ENCODE measurements around the gene CRBN. TPM values are rescaled to one million over a fixed set of nuclear protein-coding genes. Genes with fewer than 3 reads are reported as not detected.
A peak's percentile ranks its signal among the peaks of the same experiment; 100 is the strongest.

CRBN gene
- total RNA-seq, 1 experiment from 2014 or later, result 34.9 TPM

GRCh38 chr3:3199306-3199705, 19.8 kb upstream of the CRBN start:
- Histone ChIP-seq H4K20me1 (ENCODE audit: insufficient read depth) (no peaks in the 10 kb centered on the region), H3K36me3 (ENCODE audit: low read depth) (no peaks in the 10 kb centered on the region), H3F3A (ENCODE audit: insufficient read depth, low read depth) (no peaks in the 10 kb centered on the region), H3K4me1 (replicated peaks; ENCODE audit: insufficient read depth) (no peaks in the 10 kb centered on the region), H3K9me3 (ENCODE audit: insufficient read depth, low read depth) (no peaks in the 10 kb centered on the region), H3K27ac (no peak overlapping the region), H3K79me2 (ENCODE audit: low read depth) (no peaks in the 10 kb centered on the region), H3K9me2 (ENCODE audit: insufficient read depth) (no peaks in the 10 kb centered on the region), H3K27me3 (ENCODE audit: insufficient read depth, low read depth) (no peaks in the 10 kb centered on the region), H3K4me2 (no peak overlapping the region), H3K4me3 (no peak overlapping the region), H2AFZ (no peak overlapping the region)
- CTCF ChIA-PET, result no interaction called here
- POLR2A ChIA-PET (ENCODE audit: unreplicated experiment), result no interaction called here
- intact Hi-C loops (cut with micrococcal nuclease; ENCODE audit: unreplicated experiment), result no loop called here
- no TSS peak for BruUV-seq (replicated peaks)
- no peak for DNase-seq
- TF ChIP-seq EZH2 (IDR thresholded peaks at IDR 0.05; ENCODE audit: low read depth), result no peak
- TF ChIP-seq CTCF (conservative IDR thresholded peaks at IDR 0.05), result no peak

GRCh38 chr3:3196148-3196861, 16.8 kb upstream of the CRBN start:
- Histone ChIP-seq H3K4me1 (replicated peaks; ENCODE audit: insufficient read depth) (no peaks in the 10 kb centered on the region), H3K79me2 (ENCODE audit: low read depth) (no peaks in the 10 kb centered on the region), H3K4me3 (no peak overlapping the region), H3K36me3 (ENCODE audit: low read depth) (no peaks in the 10 kb centered on the region), H3K9me2 (ENCODE audit: insufficient read depth) (no peaks in the 10 kb centered on the region), H2AFZ (no peak overlapping the region), H4K20me1 (ENCODE audit: insufficient read depth) (no peaks in the 10 kb centered on the region), H3K9me3 (ENCODE audit: insufficient read depth, low read depth) (no peaks in the 10 kb centered on the region), H3K27me3 (ENCODE audit: insufficient read depth, low read depth) (peaks cover 7% of the 10 kb centered on the region; the same call in 1 of the 2 replicates), H3K27ac (no peak overlapping the region), H3F3A (ENCODE audit: insufficient read depth, low read depth) (no peaks in the 10 kb centered on the region), H3K4me2 (no peak overlapping the region)
- intact Hi-C loops (cut with micrococcal nuclease; ENCODE audit: unreplicated experiment), result loop anchor here (1.0 kb wide), 1 partner anchor 1094 kb away; no protein-coding TSS in a partner anchor
- TF ChIP-seq EZH2 (IDR thresholded peaks at IDR 0.05; ENCODE audit: low read depth), result no peak
- peak; percentile 56 for TF ChIP-seq CTCF (conservative IDR thresholded peaks at IDR 0.05)
- POLR2A ChIA-PET (ENCODE audit: unreplicated experiment), result no interaction called here
- peak in 1 of 2 experiments; percentile 14 for DNase-seq
- BruUV-seq (replicated peaks), result no TSS peak
- CTCF ChIA-PET, result no interaction called here

- no peaks in the 10 kb centered on the region for H3F3A ChIP-seq (ENCODE audit: insufficient read depth, low read depth)
- no peaks in the 10 kb centered on the region for H3K4me1 ChIP-seq (replicated peaks; ENCODE audit: insufficient read depth)
- H4K20me1 ChIP-seq (ENCODE audit: insufficient read depth), result no peaks in the 10 kb centered on the region
- no peaks in the 10 kb centered on the region for H3K9me3 ChIP-seq (ENCODE audit: insufficient read depth, low read depth)
- BruUV-seq (replicated peaks), result no TSS peak
- no peak for TF ChIP-seq EZH2 (IDR thresholded peaks at IDR 0.05; ENCODE audit: low read depth)
- no peak for TF ChIP-seq CTCF (conservative IDR thresholded peaks at IDR 0.05)
- no peak overlapping the region for H3K4me3 ChIP-seq
- ChIA-PET POLR2A (ENCODE audit: unreplicated experiment) (no interaction called here), CTCF (no interaction called here)
- H3K9me2 ChIP-seq (ENCODE audit: insufficient read depth), result no peaks in the 10 kb centered on the region
- no peaks in the 10 kb centered on the region for H3K36me3 ChIP-seq (ENCODE audit: low read depth)
- no peak overlapping the region for H2AFZ ChIP-seq
- peaks cover 7% of the 10 kb centered on the region; the same call in 1 of the 2 replicates for H3K27me3 ChIP-seq (ENCODE audit: insufficient read depth, low read depth)
- intact Hi-C loops (cut with micrococcal nuclease; ENCODE audit: unreplicated experiment), result no loop called here
- no peak overlapping the region for H3K4me2 ChIP-seq
- H3K79me2 ChIP-seq (ENCODE audit: low read depth), result no peaks in the 10 kb centered on the region
- H3K27ac ChIP-seq, result no peak overlapping the region
- no peak for DNase-seq
Measured at GRCh38 chr3:3194861-3195260, 15.4 kb upstream of the CRBN start.
